ENCODE measurements around the gene ZNF439.
"Not testable (repeated sequence)": the region's sequence is repeated elsewhere in the genome, so short reads cannot be mapped to it uniquely, and the experiment has no call there.

The ZNF439 gene

DNA sequence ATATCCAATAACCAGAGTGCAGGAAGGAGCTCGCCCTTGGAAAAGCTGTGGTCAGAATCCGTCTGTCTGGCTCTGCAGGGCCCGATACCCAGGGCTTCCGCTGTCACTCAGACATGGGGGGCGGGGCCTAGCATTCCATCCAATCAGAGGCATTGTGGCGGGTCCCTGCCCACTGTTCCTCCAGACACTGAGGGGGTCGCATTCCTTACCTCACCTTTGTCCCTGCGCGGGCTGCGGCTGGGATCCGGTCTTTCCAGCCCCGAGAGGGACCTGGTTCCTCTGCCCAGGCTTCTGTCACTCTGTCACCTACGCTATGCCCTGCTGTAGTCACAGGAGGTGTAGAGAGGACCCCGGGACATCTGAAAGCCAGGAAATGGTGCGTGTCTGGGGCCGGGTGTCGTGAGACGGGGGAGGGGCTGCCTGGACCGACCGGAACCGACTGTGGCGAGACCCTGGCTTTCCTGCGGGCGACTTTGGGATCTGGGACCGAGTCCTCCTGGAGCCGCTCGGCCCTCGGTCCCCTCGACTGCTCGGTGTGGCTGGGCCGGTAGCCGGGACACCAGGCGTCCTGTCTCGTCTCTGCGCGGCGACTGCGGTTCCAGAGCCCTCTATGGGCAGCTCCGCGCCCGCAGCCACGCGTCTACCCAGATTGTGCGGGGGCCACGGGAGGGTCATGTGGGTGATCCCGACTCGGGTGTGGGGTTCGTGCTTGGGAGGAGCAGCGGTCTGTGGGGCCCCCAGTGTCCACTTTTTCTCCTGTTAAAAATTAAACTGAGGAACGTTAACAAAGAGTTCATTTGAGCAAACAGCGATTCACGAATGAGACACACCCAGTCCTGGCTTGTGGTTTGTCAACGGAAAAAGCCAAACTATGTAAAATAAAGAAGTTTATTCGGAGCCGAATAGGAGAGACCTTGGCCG is 39.3 kb downstream of the ZNF439 start, which contains the start of gene ZNF69:
ZNF69 (plus strand) TSS at position 172 of the 921 bp plus-strand sequence; CDS start at position 314, 142 bp downstream.
- Histone ChIP-seq H3K4me2 (peak within 1 kb of the TSS; percentile 85), H3K4me3 (peak within 1 kb of the TSS; percentile 91), H3K4me1 (peaks cover 38% of the 10 kb centered on the region), H3K36me3 (peaks cover 35% of the 10 kb centered on the region), H3K9ac (peak within 1 kb of the TSS; percentile 89), H3K27me3 (no peaks in the 10 kb centered on the region), H3K27ac (peak within 1 kb of the TSS; percentile 89), H3K9me3 (peaks cover 35% of the 10 kb centered on the region), H4K20me1 (no peaks in the 10 kb centered on the region)
- TF ChIP-seq Cebpa-rat (IDR thresholded peaks at IDR 0.05), result no peak

DNA sequence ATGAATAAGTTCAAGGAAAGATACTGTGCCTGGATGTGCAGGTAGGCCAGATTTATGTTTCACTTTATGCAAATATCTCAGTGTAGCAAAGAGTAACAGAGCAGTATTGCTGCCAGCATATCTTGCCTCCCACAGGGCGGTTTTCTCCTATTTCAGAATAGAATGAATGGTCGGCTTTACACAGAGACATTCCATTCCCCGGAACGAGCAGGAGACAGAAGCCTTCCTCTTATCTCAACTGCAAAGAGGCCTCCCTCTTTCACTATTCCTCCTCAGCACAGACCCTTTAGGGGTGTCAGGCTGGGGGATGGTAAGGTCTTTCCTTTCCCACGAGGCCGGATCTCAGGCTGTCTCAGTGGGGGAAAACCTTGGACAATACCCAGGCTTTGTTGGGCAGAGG is 41.4 kb downstream of the ZNF439 start:
- peak overlapping the region; percentile 85 for H3K4me2 ChIP-seq

DNA sequence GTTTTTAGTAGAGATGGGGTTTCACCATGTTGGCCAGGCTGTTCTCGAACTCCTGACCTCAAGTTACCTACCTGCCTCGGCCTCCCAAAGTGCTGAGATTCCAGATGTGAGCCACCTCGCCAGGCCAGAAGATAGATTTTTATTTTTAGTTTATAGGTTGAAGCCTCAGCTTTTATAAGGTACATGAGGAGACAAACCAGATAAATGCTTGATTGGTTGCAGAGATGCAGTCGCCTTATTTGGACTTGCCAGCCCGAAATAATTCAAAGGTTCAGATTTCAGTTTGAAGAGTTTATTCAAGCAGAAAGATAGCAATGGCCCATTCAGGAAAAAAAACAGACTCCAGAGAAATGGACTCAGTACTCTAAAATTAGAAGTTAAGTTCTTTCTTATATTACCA is 42.1 kb downstream of the ZNF439 start:
- Histone ChIP-seq H3K27me3 (no peaks in the 10 kb centered on the region), H3K4me2 (peak overlapping the region; percentile 85), H3K9ac (no peak overlapping the region), H3K36me3 (peaks cover 62% of the 10 kb centered on the region), H3K4me1 (peaks cover 38% of the 10 kb centered on the region), H3K27ac (no peak overlapping the region), H3K4me3 (peak overlapping the region; percentile 38; the same call in 1 of the 2 replicates), H3K9me3 (peaks cover 63% of the 10 kb centered on the region), H4K20me1 (no peaks in the 10 kb centered on the region)
- TF ChIP-seq Cebpa-rat (IDR thresholded peaks at IDR 0.05), result no peak

More for the DNA sequence above, 41.4 kb downstream of the ZNF439 start:
- peaks cover 55% of the 10 kb centered on the region for H3K36me3 ChIP-seq
- H3K4me1 ChIP-seq, result peaks cover 38% of the 10 kb centered on the region
- H3K9me3 ChIP-seq, result peaks cover 55% of the 10 kb centered on the region
- peak overlapping the region; percentile 91; the same call in 1 of the 2 replicates for H3K4me3 ChIP-seq
- H3K27ac ChIP-seq, H3K9ac ChIP-seq, H3K27me3 ChIP-seq, H4K20me1 ChIP-seq: not testable (repeated sequence)

DNA sequence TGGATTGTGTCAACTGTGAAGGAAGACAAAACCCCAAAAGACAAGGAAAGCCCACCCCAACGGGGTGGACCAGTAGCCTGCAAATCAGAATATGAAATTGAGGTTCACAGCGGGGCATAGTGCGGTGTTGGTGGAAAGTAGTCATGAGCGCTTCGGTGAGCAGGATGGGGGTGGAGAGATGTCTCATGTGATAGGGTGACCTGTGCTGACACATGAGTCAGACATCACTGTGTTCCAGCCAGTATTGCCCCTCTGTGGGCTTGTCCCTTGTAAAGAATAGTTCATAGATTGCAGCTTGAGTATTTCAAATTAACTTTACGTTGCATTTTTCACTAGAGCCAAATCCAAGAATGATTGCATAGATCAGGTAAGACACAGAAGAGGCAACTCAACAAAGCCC is 46.3 kb downstream of the ZNF439 start:
- Histone ChIP-seq H4K20me1 (no peaks in the 10 kb centered on the region), H3K9ac (no peak overlapping the region), H3K4me1 (peaks cover 16% of the 10 kb centered on the region), H3K36me3 (peaks cover 95% of the 10 kb centered on the region), H3K4me3 (0 out of 2 replicates have a peak overlapping the region, but pooled peaks have one; percentile 28), H3K4me2 (no peak overlapping the region), H3K27ac (no peak overlapping the region), H3K27me3 (no peaks in the 10 kb centered on the region), H3K9me3 (peaks cover 98% of the 10 kb centered on the region)
- no peak for TF ChIP-seq Cebpa-rat (IDR thresholded peaks at IDR 0.05)

DNA sequence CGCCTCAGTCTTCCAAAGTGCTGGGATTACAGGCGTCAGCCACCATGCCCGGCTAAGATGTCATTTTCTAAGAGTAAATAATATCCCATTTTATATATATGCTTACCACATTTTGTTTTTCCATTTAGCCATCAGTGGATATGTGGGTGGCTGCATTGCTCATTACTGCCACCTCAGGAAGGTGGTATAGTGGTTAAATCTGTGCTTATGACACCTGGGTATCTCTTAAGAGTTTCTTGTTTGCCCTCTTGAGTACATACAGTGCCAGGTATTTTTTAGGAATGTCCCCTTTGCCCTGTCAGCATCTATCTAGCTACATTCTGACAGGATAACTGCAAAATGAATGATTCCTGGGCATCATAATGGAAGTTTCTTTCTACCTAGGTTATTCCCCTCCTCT is 53.7 kb downstream of the ZNF439 start:
- H3K4me3 ChIP-seq, result 0 out of 2 replicates have a peak overlapping the region, but pooled peaks have one; percentile 45
- no peak for TF ChIP-seq Cebpa-rat (IDR thresholded peaks at IDR 0.05)
- peaks cover 100% of the 10 kb centered on the region for H3K9me3 ChIP-seq

DNA sequence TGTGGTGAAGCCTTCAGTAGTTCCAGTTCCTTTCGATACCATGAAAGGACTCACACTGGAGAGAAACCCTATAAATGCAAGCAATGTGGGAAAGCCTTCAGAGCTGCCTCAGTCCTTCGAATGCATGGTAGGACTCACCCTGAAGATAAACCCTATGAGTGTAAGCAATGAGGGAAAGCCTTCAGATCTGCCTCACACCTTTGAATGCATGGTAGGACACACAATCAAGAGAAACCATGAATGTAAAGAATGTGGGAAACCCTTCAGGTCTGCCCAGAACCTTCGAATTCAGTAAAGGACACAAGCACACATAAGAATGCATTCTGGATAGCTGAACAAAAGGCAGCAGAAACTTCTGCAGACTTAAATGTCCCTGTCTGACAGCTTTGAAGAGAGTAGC is 57.4 kb downstream of the ZNF439 start:
- Histone ChIP-seq H3K4me3 (peak overlapping the region; percentile 45), H3K9me3 (peaks cover 94% of the 10 kb centered on the region)
- no peak for TF ChIP-seq Cebpa-rat (IDR thresholded peaks at IDR 0.05)

More for the DNA sequence above, 53.7 kb downstream of the ZNF439 start:
- Histone ChIP-seq H4K20me1 (no peaks in the 10 kb centered on the region), H3K36me3 (peaks cover 95% of the 10 kb centered on the region), H3K4me2 (no peak overlapping the region), H3K9ac (no peak overlapping the region), H3K27me3 (no peaks in the 10 kb centered on the region), H3K27ac (no peak overlapping the region), H3K4me1 (no peaks in the 10 kb centered on the region)

DNA sequence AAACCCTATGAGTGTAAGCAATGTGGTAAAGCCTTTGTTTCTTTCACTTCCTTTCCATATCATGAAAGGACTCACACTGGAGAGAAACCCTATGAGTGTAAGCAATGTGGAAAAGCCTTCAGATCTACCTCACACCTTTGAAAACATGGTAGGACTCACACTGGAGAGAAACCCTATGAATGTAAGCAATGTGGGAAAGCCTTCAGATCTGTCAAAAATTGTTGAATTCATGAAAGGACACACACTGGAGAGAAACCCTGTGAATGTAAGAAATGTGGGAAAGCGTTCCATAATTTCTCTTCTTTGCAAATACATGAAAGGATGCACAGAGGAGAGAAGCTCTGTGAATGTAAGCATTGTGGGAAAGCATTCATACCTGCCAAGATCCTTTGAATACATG is 63.4 kb downstream of the ZNF439 start:
- not testable (repeated sequence) for H3K27me3 ChIP-seq, H3K9ac ChIP-seq, H4K20me1 ChIP-seq, H3K4me2 ChIP-seq, H3K4me1 ChIP-seq, H3K27ac ChIP-seq
- peaks cover 83% of the 10 kb centered on the region for H3K9me3 ChIP-seq
- H3K36me3 ChIP-seq, result peaks cover 49% of the 10 kb centered on the region
- 0 out of 2 replicates have a peak overlapping the region, but pooled peaks have one; percentile 22 for H3K4me3 ChIP-seq

More for the DNA sequence above, 57.4 kb downstream of the ZNF439 start:
- no peak overlapping the region for H3K4me2 ChIP-seq
- H3K36me3 ChIP-seq, result peaks cover 61% of the 10 kb centered on the region
- H3K9ac ChIP-seq, result no peak overlapping the region
- no peak overlapping the region for H3K27ac ChIP-seq
- no peaks in the 10 kb centered on the region for H3K4me1 ChIP-seq
- no peaks in the 10 kb centered on the region for H3K27me3 ChIP-seq
- H4K20me1 ChIP-seq, result no peaks in the 10 kb centered on the region

DNA sequence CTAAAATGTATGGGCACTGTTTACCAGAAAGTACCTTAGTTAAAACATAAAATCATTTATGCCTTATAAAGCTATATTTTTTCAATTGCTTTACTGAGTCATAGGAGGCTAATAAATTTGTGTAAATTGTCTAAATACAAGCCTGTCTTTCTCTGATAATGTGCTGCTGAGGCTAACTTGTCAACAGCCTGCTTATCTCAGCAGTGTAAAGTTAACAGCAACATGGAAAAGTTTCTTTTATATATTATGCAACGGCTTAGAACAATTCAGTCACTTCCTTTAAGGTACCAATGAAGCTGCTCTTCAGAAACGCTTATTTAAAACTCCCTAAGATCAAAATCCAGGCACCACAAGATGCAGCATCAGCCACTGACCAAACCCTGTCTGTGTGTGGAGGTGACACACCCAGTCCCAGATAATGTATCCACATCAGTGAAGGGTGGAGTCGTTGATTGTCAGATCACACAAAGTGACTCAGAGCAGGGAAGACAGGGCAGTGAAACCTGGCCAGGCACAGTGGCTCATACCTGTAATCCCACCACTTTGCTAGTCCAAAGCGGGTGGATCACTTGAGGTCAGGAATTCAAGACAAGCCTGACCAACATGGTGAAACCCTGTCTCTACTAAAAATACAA is 66.0 kb downstream of the ZNF439 start:
- H3K4me3 ChIP-seq, H3K27me3 ChIP-seq, H4K20me1 ChIP-seq, H3K4me1 ChIP-seq, H3K4me2 ChIP-seq, H3K9ac ChIP-seq, H3K27ac ChIP-seq: not testable (repeated sequence)
- Histone ChIP-seq H3K9me3 (peaks cover 68% of the 10 kb centered on the region), H3K36me3 (peaks cover 55% of the 10 kb centered on the region)
